ENCODE measurements around the gene EARS2.

GRCh38 chr16:23584186-23585076 lies 27.3 kb upstream of the EARS2 start:
- TF ChIP-seq SUZ12 (IDR thresholded peaks at IDR 0.05; ENCODE audit: extremely low read depth, insufficient read depth, insufficient read length) = no peak
- no peak for TF ChIP-seq YY1 (IDR thresholded peaks at IDR 0.05; ENCODE audit: insufficient read depth, insufficient read length)
- TF ChIP-seq ZNF274 (IDR thresholded peaks at IDR 0.05; ENCODE audit: low read depth, low read length) = no peak
